ENCODE results near the gene ADD1.

Gene ADD1

GRCh38 chr4:2822461-2823300 lies 21.0 kb upstream of the ADD1 start:
- DNase-seq, result no peak

GRCh38 chr4:2823301-2823670 lies 20.4 kb upstream of the ADD1 start:
- no peak for DNase-seq

GRCh38 chr4:2823671-2824328 lies 19.8 kb upstream of the ADD1 start:
- no peak for DNase-seq

- DNase-seq, result no peak
These were observed 19.3 kb upstream of the ADD1 start for GRCh38 chr4:2824329-2824835.

GRCh38 chr4:2824836-2825381 lies 18.7 kb upstream of the ADD1 start:
- DNase-seq, result no peak

- no peak for DNase-seq
These were observed 17.9 kb upstream of the ADD1 start for GRCh38 chr4:2825740-2826139.

GRCh38 chr4:2827071-2827873 lies 16.4 kb upstream of the ADD1 start:
- no peak for DNase-seq

GRCh38 chr4:2827874-2828751 lies 15.5 kb upstream of the ADD1 start:
- no peak for DNase-seq

- DNase-seq, result no peak
These were observed 14.9 kb upstream of the ADD1 start for GRCh38 chr4:2828758-2829181.

- DNase-seq, result no peak
These were observed 14.2 kb upstream of the ADD1 start for GRCh38 chr4:2829321-2829932.

GRCh38 chr4:2829933-2830451 lies 13.7 kb upstream of the ADD1 start:
- DNase-seq, result no peak

GRCh38 chr4:2830632-2831610 lies 12.7 kb upstream of the ADD1 start:
- DNase-seq, result no peak

- DNase-seq, result no peak
These were observed 11.9 kb upstream of the ADD1 start for GRCh38 chr4:2831611-2832308.

GRCh38 chr4:2832309-2832980 lies 11.2 kb upstream of the ADD1 start:
- DNase-seq, result no peak

- DNase-seq, result no peak
These were observed 10.5 kb upstream of the ADD1 start for GRCh38 chr4:2832981-2833670.

GRCh38 chr4:2833671-2834000 lies 10.0 kb upstream of the ADD1 start:
- DNase-seq, result no peak

GRCh38 chr4:2834001-2834921 lies 9.4 kb upstream of the ADD1 start:
- no peak for DNase-seq
